Inflammatory macrophage treated with lipopolysaccharide for 1 hour (primary cell): Measurements from ENCODE around the gene MBTD1.
A peak's percentile ranks its signal among the peaks of the same experiment; 100 is the strongest.
"Not testable (repeated sequence)": the region's sequence is repeated elsewhere in the genome, so short reads cannot be mapped to it uniquely, and the experiment has no call there.

Experiments
- DNase-seq, 2 donors: peaks; one replicate each; pipeline ENCODE4 v3.0.0-alpha.2; 2020 to 2022

The MBTD1 gene

DNA sequence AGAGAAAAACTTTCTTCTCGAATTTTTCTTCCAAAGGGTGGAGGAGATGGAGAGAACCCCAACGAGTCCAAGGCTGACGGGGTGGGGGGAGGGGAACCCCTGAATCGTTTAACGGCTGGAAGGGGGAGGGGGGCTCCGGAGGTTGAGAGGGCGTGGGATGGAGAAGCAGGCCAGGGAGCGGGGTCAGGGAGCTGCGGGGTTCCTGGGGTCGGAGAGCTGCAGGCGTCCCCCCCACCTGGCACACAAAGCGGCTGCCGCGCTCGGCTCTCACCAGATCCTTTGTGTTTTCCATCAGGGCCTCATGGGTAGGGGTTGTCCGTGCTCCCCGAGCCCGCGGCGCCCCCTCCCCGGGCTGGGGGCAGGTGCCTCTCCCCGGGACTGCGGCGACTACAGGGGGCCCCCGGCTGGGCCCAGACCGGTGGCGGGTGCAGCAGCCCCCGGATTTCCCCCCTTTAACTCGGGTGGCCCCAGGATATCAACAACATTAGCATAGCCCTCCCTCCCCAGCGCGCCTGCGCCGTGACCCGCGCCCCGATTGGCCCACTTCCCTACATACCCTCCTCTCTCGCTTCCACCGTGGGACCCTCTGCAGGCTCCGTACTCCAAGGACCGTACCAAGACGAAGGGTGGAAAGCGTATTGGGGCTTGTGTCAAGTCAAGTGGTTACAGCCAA is at the start of gene MBTD1:
MBTD1 (minus strand) TSS at position 486 of the 673 bp plus-strand sequence. CDS start 34,888 bp downstream, outside the sequence.
- no peak for DNase-seq

DNA sequence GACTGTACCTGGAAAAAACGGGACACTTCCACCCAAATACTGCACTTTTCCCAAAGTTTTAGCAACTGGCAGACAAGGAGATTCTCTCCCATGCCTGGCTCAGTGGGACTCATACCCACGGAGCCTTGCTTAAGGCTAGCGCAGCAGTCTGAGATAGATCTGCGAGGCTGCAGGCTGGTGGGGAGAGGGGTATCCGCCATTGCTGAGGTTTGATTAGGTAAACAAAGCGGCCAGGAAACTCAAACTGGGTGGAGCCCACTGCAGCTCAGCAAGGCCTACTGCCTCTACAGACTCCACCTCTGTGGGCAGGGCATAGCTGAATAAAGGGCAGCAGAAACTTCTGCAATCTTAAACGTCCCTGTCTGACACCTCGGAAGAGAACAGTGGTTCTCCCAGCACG is 45.3 kb upstream of the MBTD1 start:
- DNase-seq, result no peak

DNA sequence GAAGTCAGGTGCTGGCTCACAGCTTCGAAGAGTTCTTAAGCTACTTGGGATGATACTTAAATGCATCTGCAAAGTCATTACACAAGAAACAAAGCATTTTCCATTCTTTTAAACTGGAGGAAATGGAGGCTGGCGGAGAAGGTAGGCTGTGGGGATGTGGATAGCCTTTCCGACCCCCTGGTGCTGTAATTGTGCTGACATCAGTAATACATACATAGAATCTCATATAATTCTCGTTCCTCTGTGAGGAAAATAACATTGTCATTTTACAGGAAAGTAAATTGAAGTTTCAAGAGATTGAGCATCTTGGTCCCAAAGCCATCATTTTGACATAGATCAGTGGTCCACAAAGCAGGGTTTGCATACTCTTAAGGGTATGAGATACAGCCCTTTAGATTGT is 40.0 kb upstream of the MBTD1 start:
- no peak for DNase-seq

DNA sequence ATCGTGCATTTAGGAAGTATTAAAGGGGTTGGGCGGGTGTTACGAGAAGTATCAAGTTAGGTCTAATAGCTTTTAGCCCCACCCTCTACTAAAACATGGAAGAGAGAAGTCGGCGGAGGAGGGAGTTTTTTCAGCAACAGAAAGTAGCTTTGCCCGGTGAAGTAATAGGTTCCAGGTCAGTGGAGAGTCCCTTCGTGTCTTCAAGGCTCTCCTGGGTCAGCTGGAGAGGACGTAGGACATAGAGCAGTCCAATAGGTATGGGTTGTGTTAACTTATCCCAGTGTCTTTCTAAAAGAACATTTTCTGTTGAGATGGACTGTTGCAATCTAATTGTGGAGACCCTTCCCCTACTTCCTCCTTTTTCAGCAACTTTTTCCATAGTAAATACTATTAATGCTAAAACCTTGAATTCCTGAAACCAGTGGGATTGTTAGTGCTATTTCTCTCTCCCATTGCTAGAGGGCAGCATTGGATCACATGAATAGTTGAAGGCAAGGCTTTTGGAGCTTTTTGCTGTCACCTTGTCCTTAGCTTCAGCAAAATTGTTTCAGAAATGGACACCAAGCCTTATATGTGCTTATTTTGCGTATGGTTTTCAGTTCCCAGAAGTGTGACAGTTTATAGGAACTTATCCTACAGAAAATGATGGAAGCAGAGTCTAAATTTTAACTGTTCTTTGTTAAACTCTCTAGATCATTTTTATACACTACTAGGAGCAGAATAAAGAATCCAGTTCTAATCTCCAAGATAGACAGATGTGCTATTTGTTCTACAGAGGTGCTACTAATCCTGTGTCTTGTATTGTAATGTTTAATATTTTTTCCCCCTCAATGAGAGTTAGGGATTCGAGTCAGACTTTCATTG is 38.9 kb upstream of the MBTD1 start:
- peak; percentile 15 to 37 for DNase-seq

DNA sequence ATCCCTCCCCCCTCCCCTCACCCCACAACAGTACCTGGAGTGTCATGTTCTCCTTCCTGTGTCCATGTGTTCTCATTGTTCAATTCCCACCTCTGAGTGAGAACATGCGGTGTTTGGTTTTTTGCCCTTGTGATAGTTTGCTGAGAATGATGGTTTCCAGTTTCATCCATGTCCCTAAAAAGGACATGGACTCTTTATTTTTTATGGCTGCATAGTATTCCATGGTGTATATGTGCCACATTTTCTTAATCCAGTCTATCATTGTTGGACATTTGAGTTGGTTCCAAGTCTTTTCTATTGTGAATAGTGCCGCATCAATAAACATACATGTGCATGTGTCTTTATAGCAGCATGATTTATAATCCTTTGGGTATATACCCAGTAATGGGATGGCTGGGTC is 34.5 kb upstream of the MBTD1 start:
- DNase-seq, result not testable (repeated sequence)

DNA sequence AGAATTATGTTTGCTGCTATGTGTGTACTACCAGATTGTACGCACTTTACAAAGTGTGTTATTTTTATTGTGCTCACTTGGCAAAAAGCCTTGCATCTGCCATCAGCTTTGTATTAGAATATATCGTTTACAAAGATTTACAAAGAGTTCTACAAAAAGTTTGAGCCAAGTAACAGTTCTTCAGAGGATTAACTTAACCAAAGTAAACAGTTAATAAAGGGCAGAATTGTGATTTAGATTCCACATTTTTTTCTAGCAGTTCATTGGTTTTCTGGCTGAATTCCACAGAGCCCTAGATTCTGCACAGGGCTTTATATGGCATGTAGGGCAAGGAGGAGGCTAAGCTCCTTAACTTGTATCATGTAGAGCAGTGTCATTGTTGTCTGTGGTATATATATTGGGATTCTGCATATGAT is 29.9 kb upstream of the MBTD1 start:
- no peak for DNase-seq

DNA sequence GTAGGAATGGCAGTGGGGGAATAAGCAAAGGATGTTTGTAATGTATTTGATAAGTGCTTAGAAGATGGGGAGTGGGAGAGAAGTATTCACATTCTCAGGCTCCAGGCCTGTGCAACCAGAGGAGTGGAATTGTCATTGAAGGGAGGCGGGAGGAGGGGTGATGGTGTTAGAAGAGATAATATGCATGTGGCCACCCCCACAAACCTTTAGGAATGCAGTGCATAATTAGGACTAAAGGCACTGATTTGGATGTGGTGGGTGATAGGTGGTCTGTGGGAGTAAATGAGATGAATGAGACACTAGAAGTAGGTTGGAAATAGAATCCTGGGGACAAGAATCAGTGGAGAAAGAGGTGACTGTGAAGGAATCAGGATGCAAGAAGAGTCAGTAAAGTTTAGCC is 27.6 kb upstream of the MBTD1 start:
- no peak for DNase-seq

DNA sequence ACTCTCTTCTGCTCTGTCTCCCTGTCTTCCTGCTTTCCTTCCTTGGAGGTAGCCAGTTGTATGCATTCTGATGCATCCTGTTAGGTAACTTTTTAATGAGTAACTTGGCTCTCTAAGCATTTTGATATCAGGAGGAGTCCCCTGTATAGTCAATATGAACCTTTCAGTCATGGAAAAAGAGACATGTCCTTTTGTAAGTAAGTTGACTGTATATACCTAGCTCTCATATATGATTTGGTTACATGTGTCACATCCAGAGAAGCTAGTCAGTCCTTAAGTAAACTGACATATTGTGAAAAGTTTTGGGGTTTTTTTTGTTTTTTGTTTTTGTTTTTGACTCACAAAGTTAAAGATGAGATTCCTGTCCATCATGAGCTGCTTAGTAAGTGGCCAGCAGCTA is 19.3 kb upstream of the MBTD1 start:
- DNase-seq, result no peak

DNA sequence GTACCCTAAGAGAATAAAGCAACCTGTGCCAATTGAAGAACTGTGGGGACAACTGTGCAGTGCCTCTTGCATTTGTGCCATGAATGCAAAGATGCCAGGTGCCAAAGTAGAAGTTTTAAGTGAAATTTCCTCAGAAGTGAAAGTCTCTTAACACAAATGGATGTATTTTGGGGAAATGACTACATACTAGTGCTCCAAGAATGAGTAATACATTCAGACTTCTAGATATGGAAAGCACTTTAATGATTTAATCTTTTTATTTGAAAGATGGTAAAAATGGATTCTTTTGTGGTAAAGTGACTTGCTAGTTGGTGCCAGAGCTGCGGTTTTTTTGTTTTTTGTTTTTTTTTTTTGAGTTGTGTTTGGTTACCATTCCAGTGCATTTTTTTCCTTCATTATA is 15.5 kb upstream of the MBTD1 start:
- DNase-seq, result peak in 1 of 2 donors; percentile 23

DNA sequence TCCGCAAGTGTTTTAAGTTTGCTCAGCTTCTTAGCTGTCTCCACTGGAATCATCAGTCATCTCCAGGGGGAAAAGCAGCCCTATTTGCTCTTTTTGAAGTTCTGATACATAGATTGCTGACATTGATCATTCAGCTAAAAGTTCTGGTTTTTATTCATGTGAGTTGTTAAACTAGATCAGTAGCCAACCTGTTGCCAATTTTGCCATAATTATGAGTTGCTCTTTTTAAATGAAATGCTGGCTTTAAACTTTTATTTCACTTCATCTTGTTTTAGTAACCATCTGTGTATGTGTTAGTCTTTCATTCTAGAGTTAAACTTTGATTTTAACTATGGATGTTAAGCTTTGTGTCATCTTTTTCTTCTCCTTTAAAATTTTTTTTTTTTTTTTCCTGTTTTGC is 13.0 kb upstream of the MBTD1 start:
- DNase-seq, result no peak

DNA sequence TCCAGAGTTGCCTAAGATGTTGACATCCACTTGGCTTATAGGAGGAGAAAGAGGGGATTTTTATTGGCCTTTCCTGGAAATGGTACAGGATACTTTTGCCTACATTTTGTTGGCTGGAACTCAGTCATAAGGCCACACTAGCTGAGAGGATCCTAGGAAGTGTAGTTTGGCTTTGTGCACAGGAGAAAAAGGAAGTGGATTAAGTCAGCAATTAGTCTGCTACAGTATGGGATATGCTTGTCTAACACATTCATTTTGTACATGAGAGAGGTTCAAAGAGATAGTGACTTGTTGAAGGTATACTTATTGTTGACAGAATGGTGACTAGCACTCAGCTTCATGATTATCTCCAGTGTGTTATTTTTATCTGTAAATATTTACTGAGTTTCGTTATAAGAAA is 10.8 kb upstream of the MBTD1 start:
- peak; percentile 59 to 91 for DNase-seq

DNA sequence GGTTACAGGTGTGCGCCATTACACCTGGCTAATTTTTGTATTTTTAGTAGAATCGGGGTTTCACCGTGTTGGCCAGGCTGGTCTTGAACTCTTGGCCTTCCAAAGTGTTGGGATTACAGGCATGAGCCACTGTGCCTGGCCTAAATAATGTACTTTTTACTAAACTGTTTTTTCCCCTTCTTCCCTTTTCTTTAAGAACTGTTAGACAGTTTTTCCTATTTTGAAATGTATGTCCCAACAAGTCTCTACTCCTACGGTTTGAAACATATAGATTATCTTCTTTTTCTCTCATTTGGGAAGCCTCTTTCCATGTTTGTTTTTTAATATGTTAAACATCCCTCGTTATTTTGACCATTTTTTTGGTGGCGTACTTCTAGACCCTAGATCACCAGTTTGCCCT is 10.1 kb upstream of the MBTD1 start:
- DNase-seq, result peak; percentile 33 to 69

DNA sequence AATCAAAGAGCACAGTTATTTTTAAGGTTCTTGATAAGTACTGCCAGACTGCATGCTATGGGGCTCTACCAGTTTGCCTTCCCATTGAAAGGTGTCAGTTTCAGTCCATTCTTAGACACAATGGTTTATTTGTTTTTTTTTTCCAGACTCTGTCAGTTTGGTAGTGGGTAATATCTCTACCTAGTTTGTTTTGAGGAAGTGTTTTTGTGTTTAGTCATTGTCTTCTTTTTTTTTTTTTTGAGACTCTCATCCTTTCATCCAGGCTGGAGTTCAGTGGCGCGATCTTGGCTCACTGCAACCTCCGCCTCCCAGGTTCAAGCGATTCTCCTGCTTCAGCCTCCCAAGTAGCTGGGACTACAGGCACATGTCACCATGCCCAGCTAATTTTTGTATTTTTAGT is 4.6 kb upstream of the MBTD1 start:
- DNase-seq, result not testable (repeated sequence)

DNA sequence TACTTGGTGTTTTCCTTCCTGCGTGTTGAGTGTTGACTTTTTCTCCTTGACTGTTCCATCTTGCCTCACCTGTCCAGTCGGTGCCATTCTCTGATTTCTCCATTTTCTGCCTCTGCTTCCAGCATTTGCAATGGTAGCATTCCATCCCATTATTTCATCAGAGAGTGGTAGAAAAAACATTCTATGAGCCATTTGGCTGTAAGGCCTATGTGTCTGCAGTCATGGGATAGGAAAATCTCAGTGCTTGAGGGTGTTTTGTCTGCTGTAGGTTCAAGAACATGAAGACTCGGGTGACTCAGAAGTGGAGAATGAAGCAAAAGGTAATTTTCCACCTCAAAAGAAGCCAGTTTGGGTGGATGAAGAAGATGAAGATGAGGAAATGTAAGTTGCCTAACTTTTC is 3.2 kb upstream of the MBTD1 start:
- peak; percentile 14 to 72 for DNase-seq

DNA sequence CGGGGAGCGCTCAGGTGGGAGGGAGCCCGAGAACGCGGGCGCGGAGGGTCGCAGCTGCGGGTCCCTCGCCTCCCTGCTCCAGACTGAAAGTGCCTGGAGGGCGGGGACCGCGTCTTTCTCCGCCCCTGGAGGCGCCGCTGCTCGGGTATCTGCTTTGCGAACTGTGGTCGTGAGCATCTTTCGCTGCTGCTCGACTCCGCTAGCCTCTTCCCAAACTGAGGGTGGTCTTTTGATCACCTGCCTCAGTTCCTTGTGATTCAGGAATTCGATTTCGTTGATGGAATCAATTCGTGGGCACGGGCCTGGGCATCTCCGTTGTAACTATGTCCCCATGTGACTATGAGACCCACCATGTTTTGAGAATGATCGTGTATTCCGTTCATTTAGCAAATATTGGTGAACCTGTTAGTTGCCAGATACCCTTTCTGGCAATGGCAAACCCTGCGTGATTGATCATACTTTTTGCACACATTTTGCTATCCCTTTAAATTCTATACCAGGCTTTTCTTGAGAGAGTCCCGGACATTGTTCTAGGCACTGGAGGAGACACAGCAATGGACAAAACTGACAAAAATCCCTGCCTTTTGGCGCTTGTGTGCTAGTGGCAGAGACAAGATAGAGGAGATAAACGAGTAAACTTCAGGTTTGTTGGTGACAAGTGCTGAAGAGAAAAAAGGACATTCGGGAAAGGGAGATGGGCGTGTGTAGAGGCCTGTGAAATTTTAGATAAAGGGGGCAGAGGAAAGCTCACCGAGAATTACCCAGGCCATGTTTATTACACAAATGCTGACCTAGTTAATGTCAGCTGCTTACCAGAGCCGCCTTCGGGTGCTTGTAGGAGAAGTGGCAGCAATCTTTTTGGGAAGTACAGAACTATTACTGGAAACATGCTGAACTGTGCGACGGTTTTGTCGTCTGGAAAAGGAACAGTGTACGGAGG is 1.4 kb upstream of the MBTD1 start:
- DNase-seq, result peak; percentile 82 to 93

DNA sequence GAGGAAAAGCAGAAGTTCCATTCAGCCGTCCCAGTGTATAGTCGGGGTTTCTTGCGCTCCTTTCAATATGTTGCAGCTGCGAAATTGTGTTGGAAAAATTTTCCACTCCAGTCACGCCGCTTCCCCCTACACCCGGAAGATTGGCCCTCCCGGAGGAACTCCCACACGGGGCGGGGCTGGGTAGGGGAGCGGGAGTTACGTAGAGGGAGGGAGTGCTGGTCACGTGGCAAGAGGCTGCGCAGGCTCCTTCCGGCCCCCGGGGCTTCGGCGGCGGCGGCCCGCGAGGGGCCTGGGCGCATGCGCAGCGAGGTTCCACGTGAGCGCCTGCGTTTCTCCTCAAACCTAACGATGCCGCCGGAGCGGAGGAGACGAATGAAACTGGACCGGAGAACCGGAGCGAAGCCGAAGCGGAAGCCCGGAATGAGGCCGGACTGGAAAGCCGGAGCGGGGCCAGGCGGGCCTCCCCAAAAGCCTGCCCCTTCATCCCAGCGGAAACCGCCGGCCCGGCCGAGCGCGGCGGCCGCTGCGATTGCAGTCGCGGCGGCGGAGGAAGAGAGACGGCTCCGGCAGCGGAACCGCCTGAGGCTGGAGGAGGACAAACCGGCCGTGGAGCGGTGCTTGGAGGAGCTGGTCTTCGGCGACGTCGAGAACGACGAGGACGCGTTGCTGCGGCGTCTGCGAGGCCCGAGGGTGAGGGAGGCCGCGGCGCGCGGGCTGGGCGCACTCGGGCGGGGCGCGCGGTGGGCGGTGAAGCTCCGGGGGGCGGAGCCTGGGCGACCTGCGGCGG is 581 bp upstream of the MBTD1 start, which contains the start of gene UTP18:
UTP18 (plus strand) TSS at position 310 of the 787 bp plus-strand sequence; CDS start at position 349, 39 bp downstream.
- peak; percentile 98 for DNase-seq

DNA sequence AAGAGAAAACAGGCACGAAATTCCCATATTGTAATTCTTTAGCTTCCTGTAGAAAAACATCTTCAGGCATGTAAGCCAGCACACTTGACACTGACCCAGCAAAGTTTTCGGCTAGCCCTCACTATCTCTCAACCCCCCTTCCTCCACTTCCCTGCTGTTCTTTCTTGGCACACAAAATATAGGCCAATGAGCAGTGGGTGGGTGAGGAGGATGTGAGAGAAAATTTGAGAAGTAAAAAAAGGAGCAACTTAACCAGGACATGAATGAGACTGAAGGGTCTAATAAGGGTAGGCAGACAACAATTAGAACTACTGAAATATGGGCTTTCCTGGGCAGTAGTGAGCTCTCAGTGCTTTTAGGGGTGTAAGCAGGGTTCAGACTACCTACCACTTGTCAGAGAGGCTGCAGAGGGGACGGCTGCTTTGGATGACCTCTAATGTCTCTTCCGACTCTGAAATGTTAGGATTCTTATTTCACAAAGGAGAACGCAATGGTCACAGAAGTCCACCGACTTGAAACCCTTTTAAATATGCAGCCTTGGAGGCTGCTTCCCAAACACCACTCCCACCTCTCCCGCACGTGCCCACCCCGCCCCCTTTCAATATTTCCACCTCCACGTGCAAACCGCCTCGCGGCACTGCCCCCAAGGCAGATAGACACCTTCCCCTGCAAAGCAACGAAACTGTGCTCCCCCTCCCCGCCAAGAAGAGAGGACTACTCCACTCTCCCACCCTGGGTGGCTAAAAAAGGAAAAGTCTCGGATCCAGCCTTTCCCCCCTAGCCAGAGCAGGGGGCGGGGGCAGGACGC is 889 bp downstream of the MBTD1 start:
- DNase-seq, result peak; percentile 65 to 73

DNA sequence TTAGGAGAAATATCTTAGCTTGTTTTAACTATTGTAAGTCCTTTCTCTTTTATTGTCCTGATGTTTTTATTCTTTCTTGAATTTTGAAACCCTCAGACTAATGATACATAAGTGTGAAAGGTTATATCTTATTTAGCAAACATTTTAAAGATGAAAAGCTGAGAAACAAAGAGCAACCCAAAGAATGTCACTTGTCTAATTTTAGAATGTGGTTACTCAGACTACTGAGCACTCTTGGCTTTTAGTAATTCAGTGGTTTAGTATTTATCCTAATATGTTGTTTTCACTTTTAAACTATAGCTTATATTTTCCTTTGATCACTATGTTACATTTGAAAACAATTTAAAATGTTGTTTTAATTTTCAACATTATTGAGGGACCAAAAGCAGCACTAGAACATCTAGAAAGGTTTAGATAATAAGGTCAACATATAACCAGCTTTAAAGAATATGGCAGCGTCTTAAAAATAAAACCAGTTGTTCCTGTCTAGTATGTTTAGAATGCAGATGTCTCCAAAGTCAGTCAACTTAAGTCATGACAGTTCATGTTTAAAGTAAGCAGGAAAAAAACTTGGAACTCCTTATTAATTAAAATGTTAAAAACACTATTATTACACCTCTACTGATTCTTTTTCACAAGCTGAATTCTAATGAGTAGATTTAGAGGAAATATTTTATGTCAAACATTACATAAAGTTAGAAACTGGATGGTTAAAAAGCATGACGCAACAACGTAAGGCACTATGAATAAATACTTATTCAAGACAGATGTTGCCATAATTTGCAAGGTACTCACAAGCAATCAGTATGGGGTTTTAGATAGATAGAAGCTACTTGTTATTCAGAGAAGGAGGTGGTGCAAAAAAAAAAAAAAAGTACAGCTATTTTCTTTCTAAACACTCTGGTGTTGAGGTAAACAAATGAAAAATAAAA is 2.4 kb downstream of the MBTD1 start:
- DNase-seq, result no peak

DNA sequence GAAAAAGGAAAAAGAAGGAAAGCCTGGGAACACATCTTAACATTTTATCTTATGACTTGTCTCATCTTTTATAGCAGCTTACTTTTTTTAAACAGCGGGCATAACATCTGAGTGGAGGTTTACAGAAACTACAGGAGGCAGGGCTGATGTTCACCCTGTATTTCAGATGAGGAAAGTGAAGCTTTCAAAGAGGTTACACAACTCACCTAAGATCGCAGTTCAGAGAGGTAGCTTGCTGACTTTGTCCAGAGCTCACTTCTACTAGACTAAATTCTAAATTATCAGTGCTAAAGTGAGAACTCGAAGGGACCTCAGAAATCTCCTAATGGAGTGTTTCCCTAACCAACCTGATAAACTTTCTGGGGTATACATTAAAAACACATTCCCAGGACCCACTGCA is 3.7 kb downstream of the MBTD1 start:
- DNase-seq, result no peak

DNA sequence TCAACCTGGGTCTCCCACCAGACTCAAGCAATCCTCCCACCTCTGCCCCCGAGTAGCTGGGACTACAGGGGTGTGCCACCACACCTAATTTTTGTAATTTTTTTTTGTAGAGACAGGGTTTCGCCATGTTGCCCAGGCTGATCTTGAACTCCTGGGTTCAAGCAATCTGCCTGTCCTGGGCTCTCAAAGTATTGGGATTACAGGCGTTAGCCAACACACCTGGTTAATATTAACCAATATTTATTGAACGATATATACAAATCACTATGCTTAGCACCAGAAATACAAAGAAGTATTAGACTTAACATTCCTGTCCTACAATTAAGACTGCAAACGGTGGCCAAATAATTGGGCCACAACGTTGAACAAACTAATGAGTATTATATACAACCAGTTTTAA is 4.2 kb downstream of the MBTD1 start:
- DNase-seq, result no peak
